SW 1271 (cell line): ENCODE results near the gene SDHA.
"Not testable (repeated sequence)": the region's sequence is repeated elsewhere in the genome, so short reads cannot be mapped to it uniquely, and the experiment has no call there.

Experiments
- DNase-seq, 2 experiments: peaks; one replicate each; lab custom pipeline; 2025; lab: John Stamatoyannopoulos, UW

The SDHA gene

GRCh38 chr5:186091-187041 lies 31.8 kb upstream of the SDHA start:
- DNase-seq = no peak

- DNase-seq = no peak
Measured at GRCh38 chr5:187042-187431, 31.1 kb upstream of the SDHA start.

- no peak for DNase-seq
Measured at GRCh38 chr5:187617-188451, 30.3 kb upstream of the SDHA start.

- peak; percentile 52 to 77 for DNase-seq
Measured at GRCh38 chr5:188488-189481, 29.3 kb upstream of the SDHA start.

GRCh38 chr5:189486-189885 lies 28.6 kb upstream of the SDHA start:
- no peak for DNase-seq

- DNase-seq = no peak
Measured at GRCh38 chr5:189976-190365, 28.1 kb upstream of the SDHA start.

- DNase-seq = no peak
Measured at GRCh38 chr5:190366-191035, 27.6 kb upstream of the SDHA start.

- DNase-seq = no peak
Measured at GRCh38 chr5:191036-191948, 26.8 kb upstream of the SDHA start, which contains the start of gene LRRC14B. TSS of gene LRRC14B (plus strand) at chr5:191495. CDS start at chr5:191539, 44 bp downstream.

GRCh38 chr5:191949-192690 lies 26.0 kb upstream of the SDHA start:
- DNase-seq = no peak

GRCh38 chr5:192691-192969 lies 25.5 kb upstream of the SDHA start:
- DNase-seq = no peak

- DNase-seq = no peak
Measured at GRCh38 chr5:192970-193831, 24.9 kb upstream of the SDHA start.

GRCh38 chr5:194102-194501 lies 24.0 kb upstream of the SDHA start:
- no peak for DNase-seq

- DNase-seq = no peak
Measured at GRCh38 chr5:194603-195209, 23.4 kb upstream of the SDHA start.

- DNase-seq = no peak
Measured at GRCh38 chr5:195401-196160, 22.5 kb upstream of the SDHA start.

- DNase-seq = no peak
Measured at GRCh38 chr5:196350-196749, 21.8 kb upstream of the SDHA start.

- not testable (repeated sequence) for DNase-seq
Measured at GRCh38 chr5:197031-197430, 21.1 kb upstream of the SDHA start.

GRCh38 chr5:197892-198489 lies 20.1 kb upstream of the SDHA start:
- DNase-seq = no peak
